ENCODE data around the gene RBP3. TPM values are rescaled to one million over a fixed set of nuclear protein-coding genes. Genes with fewer than 3 reads are reported as not detected.

Gene RBP3
- total and polyA plus RNA-seq, 2 donors (not counting 3 experiments of a cell fraction or from before 2014, with no cell fraction given): not detected

DNA sequence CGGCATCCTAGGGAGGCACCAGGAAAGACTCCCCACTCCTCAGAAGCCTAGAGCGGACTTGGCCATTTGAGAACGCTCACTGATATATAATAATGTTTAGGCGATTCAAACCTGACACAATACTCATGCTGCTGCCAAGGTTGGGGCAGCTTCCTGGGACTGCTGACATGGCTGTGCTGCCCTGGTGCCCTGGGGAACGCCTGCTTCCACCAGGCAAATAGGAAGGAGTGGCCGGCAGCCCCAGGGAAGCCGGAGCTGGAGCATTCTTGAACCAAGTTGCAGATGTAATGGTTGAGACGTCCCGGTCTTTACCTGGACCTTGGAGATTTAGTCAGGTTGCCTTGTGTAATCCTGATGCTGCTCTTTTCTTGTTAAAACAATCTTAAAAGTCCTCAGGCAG lies 39.4 kb upstream of the RBP3 start:
- no peaks in the 10 kb centered on the region for H4K20me1 ChIP-seq (replicated peaks; ENCODE audit: control insufficient read depth, extremely low read depth, insufficient read depth, low read length)
- no peaks in the 10 kb centered on the region for H3K79me2 ChIP-seq (ENCODE audit: control insufficient read depth, insufficient read depth, low read length)
- DNase-seq (ENCODE audit: low read depth, low spot score) (no peak), FAIRE-seq (no peak)
- CTCF ChIA-PET: no interaction called here
- H3K4me3 ChIP-seq (replicated peaks in 1 of 3; ENCODE audit: insufficient read depth in 1 of 3, low read depth in 1 of 3, low read length in 3 of 3): no peak overlapping the region
- H3K9ac ChIP-seq (replicated peaks; ENCODE audit: extremely low read depth, insufficient read depth, low read length): no peak overlapping the region
- no peaks in the 10 kb centered on the region for H3K9me3 ChIP-seq (replicated peaks; ENCODE audit: control insufficient read depth, insufficient read depth, low read length)
- H3K27ac ChIP-seq (ENCODE audit: insufficient read depth, low read depth, low read length): no peak overlapping the region
- intact Hi-C loops (cut with micrococcal nuclease): no loop called here
- no peaks in the 10 kb centered on the region for H3K36me3 ChIP-seq (ENCODE audit: control insufficient read depth in 2 of 2, extremely low read depth in 1 of 2, insufficient read depth in 2 of 2, low read length in 2 of 2)
- no TSS peak for BruUV-seq (replicated peaks)
- TF ChIP-seq EZH2 (IDR thresholded peaks at IDR 0.05; ENCODE audit: borderline replicate concordance, low read depth, low read length, severe bottlenecking) (no peak), JUN (IDR thresholded peaks at IDR 0.05; ENCODE audit: borderline replicate concordance, insufficient read depth, insufficient read length, low read depth) (no peak), GATA2 (IDR thresholded peaks at IDR 0.05; ENCODE audit: insufficient read depth, insufficient read length, low read depth, low read length) (no peak), POLR2A (IDR thresholded peaks at IDR 0.05; ENCODE audit: low read depth, low read length) (no peak), FOS (IDR thresholded peaks at IDR 0.05; ENCODE audit: borderline replicate concordance, insufficient read depth, low read length) (no peak), CTCF (IDR thresholded peaks at IDR 0.05; ENCODE audit: extremely low read depth in 1 of 2, insufficient read depth in 1 of 2, low read depth in 1 of 2, low read length in 2 of 2) (no peak), MYC (IDR thresholded peaks at IDR 0.05; ENCODE audit: low read depth, low read length) (no peak), POLR2AphosphoS5 (IDR thresholded peaks at IDR 0.05; ENCODE audit: insufficient read depth, low read depth, low read length) (no peak)
- TF ChIP-seq, protein P1, sequence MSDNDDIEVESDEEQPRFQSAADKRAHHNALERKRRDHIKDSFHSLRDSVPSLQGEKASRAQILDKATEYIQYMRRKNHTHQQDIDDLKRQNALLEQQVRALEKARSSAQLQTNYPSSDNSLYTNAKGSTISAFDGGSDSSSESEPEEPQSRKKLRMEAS (IDR thresholded peaks at IDR 0.05; ENCODE audit: insufficient read depth, insufficient read length): no peak
- H3K4me2 ChIP-seq (ENCODE audit: insufficient read depth, low read length): no peak overlapping the region
- no peak overlapping the region for H2AFZ ChIP-seq (ENCODE audit: low read depth, low read length)
- dilution Hi-C loops (cut with MboI; ENCODE audit: extremely low pct_ligation_motif_present, low sequenced_read_pairs): no loop called here
- H3K27me3 ChIP-seq (ENCODE audit: control insufficient read depth in 2 of 2, insufficient read depth in 2 of 2, low read length in 2 of 2): no peaks in the 10 kb centered on the region
- no peaks in the 10 kb centered on the region for H3K4me1 ChIP-seq (ENCODE audit: control insufficient read depth, extremely low read depth, insufficient read depth, low read length)
- POLR2A ChIA-PET: no interaction called here
- H3K9me1 ChIP-seq (replicated peaks; ENCODE audit: control insufficient read depth, extremely low read depth, insufficient read depth, low read length): no peaks in the 10 kb centered on the region

Data from endothelial cell of umbilical vein (primary cell).